Central memory CD8-positive, alpha-beta T cell (primary cell): ENCODE measurements around the gene SYT3.
"Not testable (repeated sequence)": the region's sequence is repeated elsewhere in the genome, so short reads cannot be mapped to it uniquely, and the experiment has no call there.

Experiments used
- ATAC-seq: fragments of 150-1000 bp; cut with Tn5 transposase; replicated peaks from 2 replicates; pipeline ENCODE4 v1.10.0; 2022; ENCODE audit warnings: mild to moderate bottlenecking, moderate FRiP score, moderate number of reproducible peaks; ENCODE audit not compliant: poor library complexity, severe bottlenecking; ENCODE audit errors: extremely low read depth
- DNase-seq, 2 donors: peaks; one replicate each; pipeline ENCODE4 v3.0.0; 2021; ENCODE audit warnings: low spot score in 2 of 2
- H3K27ac Mint-ChIP-seq: one replicate; pipeline ENCODE4 v1.8.0; 2022; ENCODE audit warnings: low read depth, mild to moderate bottlenecking, moderate library complexity, mixed read lengths
- H3K27me3 Mint-ChIP-seq: one replicate; pipeline ENCODE4 v1.8.0; 2022; ENCODE audit warnings: mixed read lengths
- H3K36me3 Mint-ChIP-seq: one replicate; pipeline ENCODE4 v1.8.0; 2022; ENCODE audit warnings: mild to moderate bottlenecking, moderate library complexity, mixed read lengths; ENCODE audit not compliant: insufficient read depth
- H3K4me1 Mint-ChIP-seq: one replicate; pipeline ENCODE4 v1.8.0; 2022; ENCODE audit warnings: mixed read lengths
- H3K4me3 Mint-ChIP-seq: one replicate; pipeline ENCODE4 v1.8.0; 2022; ENCODE audit warnings: mild to moderate bottlenecking, moderate library complexity, mixed read lengths
- H3K9me3 Mint-ChIP-seq: one replicate; pipeline ENCODE4 v1.8.0; 2022; ENCODE audit warnings: mixed read lengths

Gene SYT3

DNA sequence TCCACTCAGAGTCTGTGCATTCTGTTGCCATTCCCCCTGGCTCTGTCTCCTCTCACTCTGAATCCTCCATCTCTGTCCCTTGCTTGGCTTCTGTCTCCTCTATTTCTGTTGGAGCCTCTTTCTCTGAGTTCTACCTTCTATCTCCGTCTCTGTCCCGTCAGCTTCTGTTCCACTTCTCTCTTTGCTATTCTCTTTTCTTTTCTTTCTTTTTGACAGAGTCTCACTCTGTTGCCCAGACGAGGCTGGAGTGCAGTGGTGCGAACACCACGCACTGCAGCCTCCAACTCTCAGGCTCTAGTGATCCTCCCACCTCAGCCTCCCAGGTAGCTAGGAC is 37.6 kb downstream of the SYT3 start:
- no peak overlapping the region for H3K27ac Mint-ChIP-seq
- no peaks in the 10 kb centered on the region for H3K4me1 Mint-ChIP-seq
- ATAC-seq (no peak), DNase-seq (no peak)
- H3K9me3 Mint-ChIP-seq = peaks cover under 1% of the 10 kb centered on the region
- peaks cover 54% of the 10 kb centered on the region for H3K27me3 Mint-ChIP-seq
- no peaks in the 10 kb centered on the region for H3K36me3 Mint-ChIP-seq
- H3K4me3 Mint-ChIP-seq = no peak overlapping the region

DNA sequence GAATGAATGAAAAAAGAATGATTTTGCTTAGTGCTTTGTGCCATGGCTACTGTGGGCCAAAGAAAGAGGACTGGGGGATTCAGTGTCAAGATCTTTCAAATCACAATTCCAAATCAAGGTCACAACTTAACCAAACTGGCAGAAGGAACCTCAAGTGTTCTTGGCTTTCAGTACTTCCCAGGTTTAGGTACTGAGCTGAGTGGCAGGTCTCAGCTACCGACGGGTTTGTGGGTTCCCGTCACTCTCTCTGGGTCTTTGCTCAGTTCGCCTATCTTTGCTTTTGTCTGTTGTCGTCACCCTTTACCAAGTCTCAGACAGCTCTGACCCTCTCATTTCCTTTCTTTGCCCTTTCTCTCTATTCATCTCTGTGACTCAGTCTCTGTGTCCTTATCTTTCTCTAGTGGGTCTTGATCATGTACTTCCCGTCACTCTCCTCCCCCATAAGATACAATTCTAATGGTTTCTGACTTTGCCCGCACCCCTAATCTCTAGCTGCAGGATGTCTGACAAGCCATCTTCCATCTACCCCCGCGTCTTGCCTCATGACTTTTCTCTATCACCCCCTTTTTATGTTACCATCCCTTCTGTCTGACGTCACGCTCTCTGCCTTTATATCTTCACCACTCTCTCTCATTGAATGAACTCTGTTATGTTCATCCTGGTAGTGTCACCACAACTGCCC is 38.1 kb downstream of the SYT3 start:
- Mint-ChIP-seq H3K4me1 (no peaks in the 10 kb centered on the region), H3K27ac (no peak overlapping the region), H3K4me3 (no peak overlapping the region), H3K27me3 (peaks cover 49% of the 10 kb centered on the region), H3K9me3 (no peaks in the 10 kb centered on the region), H3K36me3 (no peaks in the 10 kb centered on the region)
- ATAC-seq = no peak
- no peak for DNase-seq

DNA sequence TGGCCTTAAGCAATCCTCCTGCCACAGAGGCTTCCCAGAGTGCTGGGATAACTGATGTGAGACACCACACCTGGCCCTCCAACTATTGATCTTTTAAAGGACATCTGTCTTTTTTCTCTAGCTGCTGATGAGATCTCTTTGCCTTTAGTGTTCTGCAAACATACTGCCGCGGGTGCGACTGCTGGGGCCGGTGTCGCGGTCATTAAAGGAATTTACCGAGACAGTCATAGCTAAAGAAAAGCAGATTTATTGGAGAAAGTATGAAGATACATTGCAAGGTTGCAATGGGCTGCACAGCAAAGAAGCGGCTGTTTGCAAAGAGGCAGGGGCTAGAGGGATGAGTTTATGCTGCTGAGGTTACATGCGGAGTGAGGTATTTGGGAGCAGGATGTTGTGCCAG is 40.3 kb downstream of the SYT3 start:
- Mint-ChIP-seq H3K27me3 (peaks cover 53% of the 10 kb centered on the region), H3K27ac (no peak overlapping the region), H3K9me3 (no peaks in the 10 kb centered on the region), H3K36me3 (no peaks in the 10 kb centered on the region), H3K4me1 (no peaks in the 10 kb centered on the region), H3K4me3 (no peak overlapping the region)
- DNase-seq (no peak), ATAC-seq (no peak)

DNA sequence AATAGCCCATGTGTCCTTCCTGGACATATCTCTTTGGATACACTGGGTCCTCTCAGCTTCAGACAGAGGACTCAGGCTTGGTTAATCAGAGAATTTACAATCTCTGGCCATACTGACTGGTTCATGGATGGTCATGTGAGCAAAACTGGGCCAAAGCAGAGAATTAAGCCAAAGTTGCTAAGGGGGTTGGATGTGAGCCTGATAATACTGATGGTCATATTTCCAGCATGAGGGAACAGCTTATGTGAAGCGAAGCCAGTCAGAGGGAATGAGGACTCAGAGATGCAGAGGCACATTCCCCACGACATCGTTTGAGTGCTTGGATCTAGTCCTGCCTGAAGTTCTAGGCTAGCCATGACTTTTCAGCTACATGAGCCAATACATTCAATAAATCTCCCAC is 49.5 kb downstream of the SYT3 start:
- Mint-ChIP-seq H3K9me3 (no peaks in the 10 kb centered on the region), H3K36me3 (no peaks in the 10 kb centered on the region), H3K27me3 (peaks cover 12% of the 10 kb centered on the region), H3K4me1 (no peaks in the 10 kb centered on the region), H3K4me3 (no peak overlapping the region), H3K27ac (no peak overlapping the region)
- DNase-seq = no peak
- ATAC-seq = no peak

DNA sequence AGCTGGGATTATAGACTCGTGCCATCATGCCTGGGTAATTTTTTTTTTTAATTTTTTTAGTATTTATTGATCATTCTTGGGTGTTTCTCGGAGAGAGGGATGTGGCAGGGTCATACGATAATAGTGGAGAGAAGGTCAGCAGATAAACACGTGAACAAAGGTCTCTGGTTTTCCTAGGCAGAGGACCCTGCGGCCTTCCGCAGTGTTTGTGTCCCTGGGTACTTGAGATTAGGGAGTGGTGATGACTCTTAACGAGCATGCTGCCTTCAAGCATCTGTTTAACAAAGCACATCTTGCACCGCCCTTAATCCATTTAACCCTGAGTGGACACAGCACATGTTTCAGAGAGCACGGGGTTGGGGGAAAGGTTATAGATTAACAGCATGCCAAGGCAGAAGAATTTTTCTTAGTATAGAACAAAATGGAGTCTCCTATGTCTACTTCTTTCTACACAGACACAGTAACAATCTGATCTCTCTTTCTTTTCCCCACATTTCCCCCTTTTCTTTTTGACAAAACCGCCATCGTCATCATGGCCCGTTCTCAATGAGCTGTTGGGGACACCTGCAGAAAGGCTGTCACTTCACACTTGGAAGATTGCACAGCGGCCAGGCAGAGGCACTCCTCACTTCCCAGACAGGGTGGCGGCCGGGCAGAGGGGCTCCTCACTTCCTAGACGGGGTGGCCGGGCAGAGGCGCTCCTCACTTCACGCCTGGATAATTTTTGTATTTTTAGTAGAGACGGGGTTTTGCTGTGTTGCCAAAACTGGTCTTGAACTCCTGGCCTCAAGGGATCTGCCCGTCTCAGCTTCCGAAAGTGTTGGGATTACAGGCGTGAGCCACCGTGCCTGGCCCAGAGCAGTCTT is 57.7 kb downstream of the SYT3 start:
- not testable (repeated sequence) for H3K4me1 Mint-ChIP-seq, H3K27ac Mint-ChIP-seq, H3K9me3 Mint-ChIP-seq, H3K36me3 Mint-ChIP-seq, H3K4me3 Mint-ChIP-seq, ATAC-seq, DNase-seq
- H3K27me3 Mint-ChIP-seq = peaks cover 62% of the 10 kb centered on the region

DNA sequence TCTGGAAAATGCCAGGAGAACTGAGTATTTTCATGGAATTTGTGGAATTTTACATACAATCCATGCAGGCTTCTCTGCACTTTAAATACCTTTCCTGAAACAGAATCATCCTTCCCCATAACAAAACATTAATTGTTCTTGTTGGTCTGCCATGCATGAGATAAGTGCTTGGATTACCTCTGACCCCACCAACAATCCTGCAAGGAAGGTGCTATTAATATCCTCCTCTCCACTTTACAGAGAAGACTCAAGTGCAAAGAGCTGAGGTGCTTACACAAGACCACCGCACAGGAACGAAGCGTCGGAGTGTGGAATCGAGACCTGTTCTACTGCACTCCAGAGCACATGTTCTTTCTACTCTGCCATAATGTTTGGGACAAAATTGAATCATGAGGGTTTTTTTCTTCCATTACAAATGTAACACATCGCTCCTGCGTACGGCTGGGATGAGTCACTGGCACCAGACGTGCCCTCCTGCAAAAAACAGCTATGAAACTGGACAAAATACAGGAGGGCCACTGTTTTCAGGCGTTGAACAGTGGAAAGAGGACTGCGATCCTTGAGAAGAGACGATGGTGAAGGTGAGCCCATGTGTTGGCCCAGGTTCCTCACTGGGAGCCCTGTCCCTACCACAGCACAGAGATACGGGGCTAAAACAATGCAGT is 58.6 kb downstream of the SYT3 start:
- no peaks in the 10 kb centered on the region for H3K4me1 Mint-ChIP-seq
- H3K9me3 Mint-ChIP-seq = no peaks in the 10 kb centered on the region
- DNase-seq (no peak), ATAC-seq (no peak)
- no peak overlapping the region for H3K27ac Mint-ChIP-seq
- peaks cover 56% of the 10 kb centered on the region for H3K27me3 Mint-ChIP-seq
- H3K4me3 Mint-ChIP-seq = no peak overlapping the region
- peaks cover 2% of the 10 kb centered on the region for H3K36me3 Mint-ChIP-seq

DNA sequence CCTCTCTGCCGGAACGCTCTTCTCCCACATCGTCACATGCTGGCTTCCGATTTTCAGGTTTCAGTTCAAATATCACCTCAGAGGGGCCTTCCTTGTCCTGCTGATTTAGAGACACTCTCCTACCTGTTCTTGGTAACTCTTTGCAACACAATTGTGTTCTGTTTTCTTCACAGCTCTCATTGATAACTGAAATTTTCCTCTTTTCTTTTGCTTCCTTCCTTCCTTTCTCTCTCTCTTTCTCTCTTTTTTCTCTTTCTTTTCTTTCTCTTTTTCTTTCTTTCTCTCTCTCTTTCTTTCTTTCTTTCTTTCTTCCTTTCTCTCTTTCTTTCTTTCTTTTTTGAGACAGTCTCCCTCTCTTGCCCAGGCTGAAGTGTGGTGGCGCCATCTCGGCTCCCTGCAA is 59.4 kb downstream of the SYT3 start:
- DNase-seq (no peak), ATAC-seq (no peak)
- Mint-ChIP-seq H3K9me3 (no peaks in the 10 kb centered on the region), H3K36me3 (peaks cover 2% of the 10 kb centered on the region), H3K27ac (no peak overlapping the region), H3K4me1 (no peaks in the 10 kb centered on the region), H3K27me3 (peaks cover 55% of the 10 kb centered on the region), H3K4me3 (no peak overlapping the region)

DNA sequence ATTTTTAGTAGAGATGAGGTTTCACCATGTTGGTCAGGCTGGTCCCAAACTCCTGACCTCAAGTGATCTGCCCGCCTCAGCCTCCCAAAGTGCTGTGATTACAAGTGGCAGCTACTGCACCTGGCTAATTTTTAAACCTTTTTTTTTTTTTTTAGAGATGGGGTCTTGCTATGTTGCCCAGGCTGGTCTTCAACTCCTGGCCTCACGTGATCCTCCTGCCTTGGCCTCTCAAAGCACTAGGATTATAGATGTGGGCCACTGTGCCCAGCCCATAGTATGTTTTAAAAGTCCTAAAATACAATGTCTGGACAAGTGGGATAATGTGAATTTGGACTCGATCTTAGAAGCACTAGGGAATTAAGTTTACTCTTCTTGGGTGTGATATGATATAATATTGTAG is 62.9 kb downstream of the SYT3 start:
- DNase-seq, H3K4me3 Mint-ChIP-seq, ATAC-seq, H3K27ac Mint-ChIP-seq, H3K9me3 Mint-ChIP-seq, H3K4me1 Mint-ChIP-seq, H3K36me3 Mint-ChIP-seq: not testable (repeated sequence)
- H3K27me3 Mint-ChIP-seq = peaks cover 42% of the 10 kb centered on the region

DNA sequence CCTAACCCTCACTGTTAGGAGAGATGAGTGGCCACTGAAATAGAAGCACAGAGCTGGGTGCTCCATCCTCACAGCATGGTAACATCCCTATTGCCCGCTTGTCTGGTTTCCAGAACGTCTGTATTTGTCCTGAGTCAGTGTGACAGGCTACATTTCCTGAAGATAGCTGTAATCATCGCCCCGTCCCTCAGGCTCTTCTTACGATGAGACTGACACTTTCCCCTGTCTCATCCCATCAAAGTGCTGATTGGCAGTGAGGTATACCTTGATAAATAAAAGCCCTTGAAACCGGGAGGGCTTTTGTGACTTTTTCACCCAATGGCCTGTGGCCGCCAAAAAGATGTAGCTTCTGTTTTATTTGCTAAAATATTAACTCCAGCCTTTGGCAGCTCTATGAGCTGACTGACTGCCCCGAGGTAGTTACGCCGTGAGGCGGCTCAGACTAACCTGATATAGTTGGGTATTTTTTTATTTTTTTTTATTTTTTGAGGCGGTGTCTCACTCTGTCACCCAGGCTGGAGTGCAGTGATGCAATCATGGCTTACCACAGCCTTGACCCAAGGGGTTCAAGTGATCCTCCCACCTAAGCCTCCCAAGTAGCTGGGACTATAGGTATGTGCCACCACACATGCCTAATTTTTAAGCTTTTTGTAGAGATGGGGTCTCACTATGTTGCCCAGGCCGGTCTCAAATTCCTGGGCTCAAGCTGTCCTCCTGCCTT is 65.8 kb downstream of the SYT3 start:
- H3K27me3 Mint-ChIP-seq = peaks cover 41% of the 10 kb centered on the region
- no peaks in the 10 kb centered on the region for H3K9me3 Mint-ChIP-seq
- no peaks in the 10 kb centered on the region for H3K4me1 Mint-ChIP-seq
- peaks cover 2% of the 10 kb centered on the region for H3K36me3 Mint-ChIP-seq
- no peak for ATAC-seq
- peak overlapping the region; percentile 35 for H3K27ac Mint-ChIP-seq
- H3K4me3 Mint-ChIP-seq = no peak overlapping the region
- no peak for DNase-seq
